ENCODE measurements around the gene MARF1. TPM values are rescaled to one million over a fixed set of nuclear protein-coding genes. Genes with fewer than 3 reads are reported as not detected.

MARF1 gene
- total RNA-seq, 1 donor from 2014 or later: 16.0 TPM

DNA sequence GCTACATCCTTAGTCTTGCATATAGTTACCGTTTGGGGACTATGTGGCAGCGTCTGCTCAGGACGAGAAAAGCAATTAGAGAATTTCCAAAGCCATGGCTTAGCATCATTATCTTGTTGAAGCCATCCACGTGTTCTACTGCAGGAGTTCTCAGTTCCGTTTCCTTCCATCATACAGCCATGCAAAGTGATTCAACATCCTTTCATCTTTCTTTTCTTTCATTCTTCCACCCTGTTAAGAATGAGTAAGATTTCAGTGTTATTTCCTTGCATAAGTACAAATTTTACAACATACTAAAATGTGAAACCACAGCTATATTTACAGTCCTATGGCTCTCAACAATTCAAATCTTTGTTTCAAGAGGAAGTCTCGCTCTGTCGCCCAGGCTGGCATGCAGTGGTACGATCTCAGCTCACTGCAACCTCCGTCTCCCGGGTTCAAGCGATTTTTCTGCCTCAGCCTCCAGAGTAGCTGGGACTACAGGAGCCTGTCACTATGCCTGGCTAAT is 3.8 kb downstream of the MARF1 start:
- peaks cover 48 to 51% of the 10 kb centered on the region in 2 donors for H3K36me3 ChIP-seq
- intact Hi-C loops (cut with DNase I): no loop called here
- H3K4me1 ChIP-seq: peaks cover 0 to 10% of the 10 kb centered on the region in 2 donors

GRCh38 chr16:15636392-15636873 is 6.5 kb downstream of the MARF1 start:
- no peaks in the 10 kb centered on the region for H3K4me1 ChIP-seq

More for the DNA sequence above, 3.8 kb downstream of the MARF1 start:
- Histone ChIP-seq H3K9me3 (no peaks in the 10 kb centered on the region), H3K4me3 (no peak overlapping the region), H3K27me3 (no peaks in the 10 kb centered on the region), H3K27ac (no peak overlapping the region)
- DNase-seq (ENCODE audit: low spot score in 2 of 2): no peak
- TF ChIP-seq, protein P1, sequence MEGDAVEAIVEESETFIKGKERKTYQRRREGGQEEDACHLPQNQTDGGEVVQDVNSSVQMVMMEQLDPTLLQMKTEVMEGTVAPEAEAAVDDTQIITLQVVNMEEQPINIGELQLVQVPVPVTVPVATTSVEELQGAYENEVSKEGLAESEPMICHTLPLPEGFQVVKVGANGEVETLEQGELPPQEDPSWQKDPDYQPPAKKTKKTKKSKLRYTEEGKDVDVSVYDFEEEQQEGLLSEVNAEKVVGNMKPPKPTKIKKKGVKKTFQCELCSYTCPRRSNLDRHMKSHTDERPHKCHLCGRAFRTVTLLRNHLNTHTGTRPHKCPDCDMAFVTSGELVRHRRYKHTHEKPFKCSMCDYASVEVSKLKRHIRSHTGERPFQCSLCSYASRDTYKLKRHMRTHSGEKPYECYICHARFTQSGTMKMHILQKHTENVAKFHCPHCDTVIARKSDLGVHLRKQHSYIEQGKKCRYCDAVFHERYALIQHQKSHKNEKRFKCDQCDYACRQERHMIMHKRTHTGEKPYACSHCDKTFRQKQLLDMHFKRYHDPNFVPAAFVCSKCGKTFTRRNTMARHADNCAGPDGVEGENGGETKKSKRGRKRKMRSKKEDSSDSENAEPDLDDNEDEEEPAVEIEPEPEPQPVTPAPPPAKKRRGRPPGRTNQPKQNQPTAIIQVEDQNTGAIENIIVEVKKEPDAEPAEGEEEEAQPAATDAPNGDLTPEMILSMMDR (IDR thresholded peaks at IDR 0.05): no peak

DNA sequence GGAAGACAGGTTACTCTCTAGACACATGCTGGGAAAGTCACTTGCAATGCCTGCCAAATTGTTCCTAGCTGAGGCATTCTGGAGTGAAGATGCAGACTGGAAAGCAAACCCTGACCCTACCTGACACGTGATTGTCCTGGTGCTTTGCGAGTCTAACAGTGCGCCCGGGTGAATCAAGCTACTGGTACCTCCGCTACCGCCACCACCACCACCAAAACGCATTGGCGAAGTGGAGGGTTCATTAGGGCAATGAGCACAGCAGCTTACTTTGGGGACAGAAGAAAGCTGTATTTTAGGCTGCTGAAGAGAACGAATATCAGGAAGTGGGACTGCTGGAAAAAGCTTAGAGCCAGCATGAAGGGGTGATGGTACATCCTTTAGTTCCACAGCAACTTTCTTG is 7.0 kb downstream of the MARF1 start:
- DNase-seq (ENCODE audit: low spot score in 2 of 2): no peak
- H3K4me3 ChIP-seq: no peak overlapping the region
- H3K4me1 ChIP-seq: no peaks in the 10 kb centered on the region
- TF ChIP-seq, protein P1 (IDR thresholded peaks at IDR 0.05): no peak
- no peak overlapping the region for H3K27ac ChIP-seq
- intact Hi-C loops (cut with DNase I): no loop called here
- peaks cover 69 to 79% of the 10 kb centered on the region in 2 donors for H3K36me3 ChIP-seq
- no peaks in the 10 kb centered on the region for H3K9me3 ChIP-seq
- no peaks in the 10 kb centered on the region for H3K27me3 ChIP-seq

More at GRCh38 chr16:15636392-15636873, 6.5 kb downstream of the MARF1 start:
- intact Hi-C loops (cut with DNase I): no loop called here
- Histone ChIP-seq H3K27ac (no peak overlapping the region), H3K9me3 (no peaks in the 10 kb centered on the region), H3K27me3 (no peaks in the 10 kb centered on the region), H3K4me3 (no peak overlapping the region), H3K36me3 (peaks cover 64 to 74% of the 10 kb centered on the region in 2 donors)
- DNase-seq (ENCODE audit: low spot score in 2 of 2): no peak
- TF ChIP-seq, protein P1 (IDR thresholded peaks at IDR 0.05): no peak

DNA sequence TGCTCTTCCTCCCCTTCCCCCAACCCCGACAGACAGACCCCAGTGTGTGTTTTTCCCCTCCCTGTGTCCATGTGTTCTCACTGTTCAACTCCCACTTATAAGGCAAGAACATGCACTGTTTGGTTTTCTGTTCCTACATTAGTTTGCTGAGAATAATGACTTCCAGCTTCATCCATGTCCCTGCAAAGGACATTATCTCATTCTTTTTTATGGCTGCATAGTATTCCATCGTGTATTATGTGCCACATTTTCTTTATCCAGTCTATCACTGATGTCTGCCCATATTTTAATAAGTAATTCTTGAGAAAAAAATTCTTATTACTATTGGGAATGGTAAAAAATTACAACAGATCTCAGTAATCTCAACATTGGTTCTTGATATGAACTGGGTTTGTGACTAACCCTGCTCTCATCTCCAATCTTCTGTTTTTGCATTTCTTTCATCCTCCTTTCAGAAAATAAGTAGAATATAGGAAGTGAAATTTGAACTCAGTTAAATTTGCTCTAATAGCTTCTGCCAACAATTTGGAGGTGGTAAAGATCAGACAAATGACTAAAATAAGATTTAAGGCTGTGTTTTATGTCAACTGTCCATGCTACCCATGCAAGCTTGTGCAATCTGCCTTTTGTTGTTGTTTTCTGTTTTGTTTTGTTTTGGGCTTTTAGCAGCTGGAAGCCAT is 11.1 kb downstream of the MARF1 start:
- peaks cover 67 to 75% of the 10 kb centered on the region in 2 donors for H3K36me3 ChIP-seq
- H3K27me3 ChIP-seq: no peaks in the 10 kb centered on the region
- TF ChIP-seq, protein P1 (IDR thresholded peaks at IDR 0.05): no peak
- no peak overlapping the region for H3K27ac ChIP-seq
- DNase-seq (ENCODE audit: low spot score in 2 of 2): no peak
- H3K9me3 ChIP-seq: no peaks in the 10 kb centered on the region
- no peaks in the 10 kb centered on the region for H3K4me1 ChIP-seq
- H3K4me3 ChIP-seq: no peak overlapping the region
- intact Hi-C loops (cut with DNase I): no loop called here

DNA sequence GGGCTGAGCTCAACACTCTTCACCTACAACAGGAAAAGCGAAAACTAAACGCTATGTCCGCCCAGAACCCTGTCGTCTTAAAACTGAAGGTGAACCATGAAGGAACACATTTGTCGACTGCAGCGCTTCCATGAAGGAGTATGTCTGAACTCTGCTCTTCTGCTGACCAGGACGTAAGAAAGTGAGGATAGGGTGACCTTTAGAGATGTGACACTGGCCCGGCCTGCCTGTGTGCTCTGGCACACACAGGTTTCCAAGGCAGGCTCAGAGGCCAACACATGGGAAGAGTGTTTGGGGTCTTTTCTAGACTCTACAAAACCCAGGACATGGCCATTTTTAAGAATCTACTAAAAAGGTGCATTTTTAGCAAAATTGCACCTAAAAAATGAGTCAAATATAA is 21.1 kb downstream of the MARF1 start:
- TF ChIP-seq, protein P1 (IDR thresholded peaks at IDR 0.05): no peak
- Histone ChIP-seq H3K27me3 (no peaks in the 10 kb centered on the region), H3K36me3 (peaks cover 53 to 65% of the 10 kb centered on the region in 2 donors), H3K4me3 (no peak overlapping the region), H3K9me3 (no peaks in the 10 kb centered on the region), H3K4me1 (peaks cover 0 to 13% of the 10 kb centered on the region in 2 donors), H3K27ac (no peak overlapping the region)
- no peak for DNase-seq (ENCODE audit: low spot score in 2 of 2)
- intact Hi-C loops (cut with DNase I): no loop called here
